Hematopoietic multipotent progenitor cell treated with erythropoietin and hydrocortisone succinate and interleukin-3 and kit ligand, for 6 days (in vitro differentiated cells): ENCODE data around the gene ABCC6.
"Not testable (repeated sequence)": the region's sequence is repeated elsewhere in the genome, so short reads cannot be mapped to it uniquely, and the experiment has no call there.

Source experiments
- DNase-seq: peaks from one replicate; pipeline ENCODE4 v3.0.0-alpha.2; 2015

Gene ABCC6

DNA sequence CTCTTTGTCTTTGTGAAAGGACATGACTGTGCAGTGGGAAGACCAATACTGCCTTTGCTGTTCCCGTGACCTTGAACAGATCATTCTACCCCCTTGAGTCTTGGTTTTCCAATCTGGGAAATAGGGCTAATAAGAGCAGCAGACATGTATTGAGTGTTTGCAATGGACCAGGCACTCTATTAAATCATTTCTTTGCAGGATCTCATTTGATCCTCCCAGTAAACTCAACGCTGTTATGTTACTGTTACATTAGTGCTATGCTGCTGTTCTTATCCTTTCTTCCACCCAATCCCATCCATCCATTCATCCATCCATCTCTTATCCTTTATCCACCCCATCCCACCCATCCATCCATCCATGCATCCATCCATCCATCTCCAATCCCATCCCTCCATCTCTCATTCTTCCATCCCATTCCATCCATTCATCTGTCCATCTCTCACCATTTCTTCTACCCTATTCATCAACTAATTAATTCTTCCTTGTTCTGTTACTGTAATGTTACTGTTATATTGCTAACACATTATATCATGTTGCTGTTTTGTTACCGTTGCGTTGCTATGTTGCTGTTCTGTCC lies 65.1 kb downstream of the ABCC6 start:
- DNase-seq = no peak

GRCh38 chr16:16157166-16157565 lies 66.1 kb downstream of the ABCC6 start:
- DNase-seq = no peak

DNA sequence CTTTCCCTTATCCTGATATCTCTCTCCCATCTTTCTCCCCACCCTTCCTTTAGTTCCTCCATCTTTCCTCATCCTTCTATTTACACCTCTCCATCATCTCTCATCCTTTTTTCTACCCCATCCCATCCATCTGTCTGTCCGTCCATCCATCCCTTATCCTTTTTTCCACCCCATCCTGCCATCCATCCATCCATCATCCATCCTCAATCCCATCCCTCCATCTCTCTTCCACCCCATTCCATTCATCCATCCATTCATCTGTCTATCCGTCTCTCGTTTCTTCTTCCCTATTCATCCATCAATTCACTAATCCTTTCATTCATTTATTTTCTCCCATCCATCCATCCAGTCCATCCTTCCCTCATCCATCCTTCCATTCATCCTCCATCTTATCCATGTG lies 68.1 kb downstream of the ABCC6 start:
- DNase-seq = no peak

DNA sequence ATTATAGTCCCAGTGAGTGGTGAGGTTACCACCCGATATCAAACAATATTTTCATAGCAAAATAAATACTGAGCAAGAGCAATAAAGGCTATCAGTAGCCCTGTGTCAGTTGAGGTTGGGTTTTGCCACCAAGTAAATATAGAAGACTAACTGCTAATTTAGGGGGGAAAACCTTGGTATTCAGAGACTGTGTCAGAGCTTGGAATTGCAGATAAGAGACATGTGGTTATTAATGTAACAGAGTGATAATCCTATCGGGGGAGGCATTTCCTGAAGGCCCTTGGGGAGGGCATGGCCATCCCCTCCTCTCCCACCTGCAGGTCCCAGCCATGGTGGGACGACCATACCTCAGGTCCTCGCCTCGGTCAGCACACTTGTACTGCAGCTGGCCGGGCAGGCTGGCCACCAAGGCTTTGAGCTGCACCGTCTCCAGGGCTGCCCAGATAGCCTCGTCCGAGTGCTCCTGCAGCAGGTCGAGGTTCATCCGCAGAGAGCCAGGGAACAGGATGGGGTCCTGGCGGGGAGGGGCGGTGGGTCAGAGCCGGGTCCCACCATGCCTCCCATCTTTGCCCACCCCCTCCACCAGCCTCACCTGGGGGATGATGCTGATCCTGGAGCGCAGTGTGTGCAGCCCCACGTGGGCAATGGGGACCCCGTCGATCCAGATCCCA lies 68.9 kb downstream of the ABCC6 start:
- peak; percentile 95 for DNase-seq

GRCh38 chr16:16153000-16153399 lies 70.3 kb downstream of the ABCC6 start:
- not testable (repeated sequence) for DNase-seq

- no peak for DNase-seq
These were observed 72.0 kb downstream of the ABCC6 start for GRCh38 chr16:16151315-16151714.

GRCh38 chr16:16150878-16151152 lies 72.5 kb downstream of the ABCC6 start:
- no peak for DNase-seq

GRCh38 chr16:16150117-16150877 lies 73.0 kb downstream of the ABCC6 start:
- no peak for DNase-seq

GRCh38 chr16:16149710-16150116 lies 73.6 kb downstream of the ABCC6 start:
- DNase-seq = no peak

DNA sequence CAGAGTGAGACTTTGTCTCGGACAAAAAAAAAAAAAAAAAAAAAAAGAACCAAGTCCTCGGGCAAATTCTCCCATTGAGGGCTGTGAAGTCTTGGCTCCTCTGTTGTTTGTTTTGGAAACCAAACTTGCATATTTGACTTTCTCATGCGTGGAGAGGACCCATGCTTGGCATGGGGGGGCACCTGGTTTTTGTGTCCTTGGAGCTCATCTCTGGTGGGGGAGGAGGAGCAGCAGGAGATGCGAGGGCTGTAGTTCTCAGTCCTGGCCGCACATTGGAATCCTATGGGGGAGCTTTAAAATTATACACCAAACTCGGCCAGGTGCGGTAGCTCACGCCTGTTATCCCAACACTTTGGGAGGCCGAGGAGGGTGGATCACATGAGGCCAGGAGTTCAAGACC lies 74.5 kb downstream of the ABCC6 start:
- no peak for DNase-seq

DNA sequence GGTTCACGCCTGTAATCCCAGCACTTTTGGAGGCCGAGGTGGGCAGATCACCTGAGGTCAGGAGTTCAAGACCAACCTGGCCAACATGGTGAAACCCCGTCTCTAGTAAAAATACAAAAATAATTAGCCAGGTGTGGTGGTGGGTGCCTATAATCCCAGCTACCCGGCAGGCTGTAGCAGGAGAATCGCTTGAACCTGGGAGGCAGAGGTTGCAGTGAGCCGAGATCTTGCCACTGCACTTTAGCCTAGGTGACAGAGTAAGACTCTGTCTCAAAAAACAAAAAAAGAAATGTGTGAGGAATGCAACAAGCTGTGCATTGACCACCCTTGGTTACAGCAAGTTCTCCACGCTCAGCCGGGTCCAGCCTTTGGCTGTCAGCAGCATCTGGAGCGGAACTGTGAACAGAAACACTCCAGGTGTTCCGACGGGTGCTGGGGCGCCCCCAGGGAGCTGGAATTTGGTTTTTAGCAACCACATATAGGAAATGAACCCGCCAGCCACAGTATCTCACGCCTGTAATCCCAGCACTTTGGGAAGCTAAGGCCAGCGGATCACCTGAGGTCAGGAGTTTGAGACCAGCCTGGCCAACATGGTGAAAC lies 75.2 kb downstream of the ABCC6 start:
- DNase-seq = not testable (repeated sequence)

DNA sequence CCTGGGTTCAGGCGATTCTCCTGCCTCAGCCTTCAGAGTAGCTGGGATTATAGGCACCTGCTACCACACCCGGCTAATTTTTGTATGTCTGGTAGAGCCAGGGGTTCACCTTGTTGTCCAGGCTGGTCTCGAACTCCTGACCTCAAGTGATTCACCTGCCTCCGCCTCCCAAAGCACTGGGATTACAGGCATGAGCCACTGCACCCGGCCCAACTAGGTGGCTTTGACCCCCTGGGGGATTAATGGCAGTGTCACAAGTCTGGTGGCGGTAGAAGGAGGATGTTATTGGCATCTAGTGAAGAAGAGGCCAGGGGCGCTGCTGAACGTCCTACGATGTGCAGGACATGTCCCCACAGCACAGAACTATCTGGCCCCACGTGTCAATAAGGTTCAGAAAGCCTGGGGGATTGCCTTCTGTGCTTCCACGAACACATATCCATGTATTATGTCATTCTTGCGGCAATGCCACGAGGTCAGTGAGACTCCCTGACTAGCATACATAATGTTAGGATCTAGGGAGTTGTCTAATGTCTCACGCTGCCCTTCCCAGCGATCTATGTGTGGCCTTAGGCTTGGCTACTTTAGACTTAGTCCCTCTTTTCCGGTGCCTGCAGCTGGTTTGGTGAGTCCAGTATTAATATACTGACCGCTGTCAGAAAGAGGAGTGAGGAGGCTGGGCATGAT lies 75.8 kb downstream of the ABCC6 start:
- no peak for DNase-seq

GRCh38 chr16:16146380-16147315 lies 76.6 kb downstream of the ABCC6 start:
- no peak for DNase-seq

DNA sequence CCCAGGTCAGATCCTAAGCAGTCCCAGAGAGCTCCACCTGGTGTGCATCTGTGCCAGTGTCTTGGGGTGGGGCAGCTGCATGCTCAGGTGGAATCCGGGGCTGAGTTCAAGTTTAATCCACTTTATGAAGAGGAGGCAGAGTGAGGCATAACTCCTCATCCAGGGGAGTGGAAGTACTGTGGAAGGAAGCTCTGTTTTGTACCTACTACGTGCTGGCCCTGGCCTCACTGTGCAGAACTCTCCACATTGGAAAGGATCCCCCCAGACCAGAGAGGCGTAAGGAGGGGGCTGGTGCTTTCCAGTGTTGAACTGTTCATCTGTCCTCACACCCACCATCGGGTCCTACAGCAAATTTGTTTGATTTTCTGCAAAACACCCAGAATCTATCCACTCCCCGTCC lies 78.0 kb downstream of the ABCC6 start:
- no peak for DNase-seq

GRCh38 chr16:16144416-16144815 lies 78.9 kb downstream of the ABCC6 start:
- no peak for DNase-seq

DNA sequence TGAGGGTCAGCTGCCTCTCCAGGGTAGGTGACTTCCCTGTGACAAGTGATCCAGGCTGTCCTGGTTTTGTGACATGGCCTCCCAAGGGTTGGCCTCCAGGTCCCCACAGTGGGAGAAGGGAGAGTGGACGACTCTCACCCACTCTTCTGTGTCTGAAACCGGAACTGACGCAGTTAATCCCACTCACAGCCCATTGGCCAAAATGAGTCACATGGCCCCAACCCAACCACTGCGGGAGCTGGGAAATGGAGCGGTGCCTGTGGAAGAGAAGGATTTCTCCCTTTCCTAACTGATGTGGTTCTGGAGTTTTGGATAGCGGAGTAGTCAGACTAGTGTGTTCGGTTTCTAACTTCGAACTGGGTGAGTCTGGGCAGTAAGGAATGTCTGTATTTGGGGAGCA lies 79.4 kb downstream of the ABCC6 start:
- no peak for DNase-seq

- peak; percentile 81 for DNase-seq
These were observed 80.1 kb downstream of the ABCC6 start for GRCh38 chr16:16143038-16143763.

DNA sequence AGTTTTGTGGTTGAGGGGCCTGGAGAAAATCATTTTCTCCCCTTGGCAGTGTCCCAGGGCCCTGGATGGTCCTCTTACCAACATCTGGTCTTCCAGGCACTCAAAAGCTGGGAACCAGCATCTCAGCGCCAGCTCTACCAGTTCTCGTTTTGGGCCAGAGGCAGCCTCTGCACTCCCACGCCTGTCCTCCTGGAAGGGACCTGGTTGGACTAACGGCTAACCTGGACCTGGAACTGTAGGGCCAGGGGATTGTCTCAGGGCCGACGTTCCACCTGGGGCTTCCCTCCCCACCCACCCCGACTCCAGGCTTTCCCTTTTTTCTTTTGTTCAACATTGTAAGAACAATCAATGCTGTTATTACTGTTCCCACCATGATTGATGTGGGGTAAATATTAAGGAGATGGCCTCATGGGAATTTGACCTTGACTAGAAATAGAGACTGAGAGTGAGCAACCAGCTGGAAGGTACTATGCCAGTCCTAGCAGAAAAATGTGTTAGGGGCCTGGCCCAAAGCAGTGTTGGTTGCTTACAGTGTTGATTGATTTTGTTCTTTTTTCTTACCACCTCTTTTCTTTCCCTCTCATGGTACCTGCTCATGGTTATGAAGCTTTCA lies 81.4 kb downstream of the ABCC6 start:
- DNase-seq = no peak

DNA sequence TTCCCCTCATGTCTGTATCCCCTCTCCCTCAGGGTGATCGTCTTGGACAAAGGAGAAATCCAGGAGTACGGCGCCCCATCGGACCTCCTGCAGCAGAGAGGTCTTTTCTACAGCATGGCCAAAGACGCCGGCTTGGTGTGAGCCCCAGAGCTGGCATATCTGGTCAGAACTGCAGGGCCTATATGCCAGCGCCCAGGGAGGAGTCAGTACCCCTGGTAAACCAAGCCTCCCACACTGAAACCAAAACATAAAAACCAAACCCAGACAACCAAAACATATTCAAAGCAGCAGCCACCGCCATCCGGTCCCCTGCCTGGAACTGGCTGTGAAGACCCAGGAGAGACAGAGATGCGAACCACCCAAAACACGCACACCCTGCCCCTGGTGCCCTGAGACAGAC lies 82.2 kb downstream of the ABCC6 start:
- DNase-seq = no peak

DNA sequence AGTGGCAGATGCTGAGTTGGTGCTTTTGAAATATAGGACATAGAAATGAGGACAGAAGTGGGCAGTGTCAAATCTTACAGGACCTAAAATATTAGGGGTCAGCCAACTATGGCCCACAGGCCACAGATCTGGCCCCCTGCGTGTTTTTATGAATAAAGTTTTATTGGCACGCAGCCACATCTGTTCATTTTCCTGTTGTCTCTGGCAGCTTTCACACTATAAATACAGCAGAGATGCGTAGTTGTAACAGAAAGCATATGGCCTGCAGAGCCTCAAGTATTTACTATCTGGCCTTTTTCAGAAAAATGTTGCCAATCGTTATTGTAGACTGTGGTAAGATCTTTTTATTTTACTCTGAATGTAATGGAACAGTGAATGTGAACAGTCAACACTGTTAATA lies 82.8 kb downstream of the ABCC6 start:
- DNase-seq = no peak

- DNase-seq = no peak
These were observed 83.5 kb downstream of the ABCC6 start for GRCh38 chr16:16139806-16140205.
